ENCODE measurements around the gene DEDD. TPM values are rescaled to one million over a fixed set of nuclear protein-coding genes. Genes with fewer than 3 reads are reported as not detected.
A peak's percentile ranks its signal among the peaks of the same experiment; 100 is the strongest.

DEDD gene
- total and polyA plus RNA-seq, 2 of the 13 experiments (the other 11 are each of a cell fraction or from before 2014, with no cell fraction given) = 12.6 to 27.8 TPM

DNA sequence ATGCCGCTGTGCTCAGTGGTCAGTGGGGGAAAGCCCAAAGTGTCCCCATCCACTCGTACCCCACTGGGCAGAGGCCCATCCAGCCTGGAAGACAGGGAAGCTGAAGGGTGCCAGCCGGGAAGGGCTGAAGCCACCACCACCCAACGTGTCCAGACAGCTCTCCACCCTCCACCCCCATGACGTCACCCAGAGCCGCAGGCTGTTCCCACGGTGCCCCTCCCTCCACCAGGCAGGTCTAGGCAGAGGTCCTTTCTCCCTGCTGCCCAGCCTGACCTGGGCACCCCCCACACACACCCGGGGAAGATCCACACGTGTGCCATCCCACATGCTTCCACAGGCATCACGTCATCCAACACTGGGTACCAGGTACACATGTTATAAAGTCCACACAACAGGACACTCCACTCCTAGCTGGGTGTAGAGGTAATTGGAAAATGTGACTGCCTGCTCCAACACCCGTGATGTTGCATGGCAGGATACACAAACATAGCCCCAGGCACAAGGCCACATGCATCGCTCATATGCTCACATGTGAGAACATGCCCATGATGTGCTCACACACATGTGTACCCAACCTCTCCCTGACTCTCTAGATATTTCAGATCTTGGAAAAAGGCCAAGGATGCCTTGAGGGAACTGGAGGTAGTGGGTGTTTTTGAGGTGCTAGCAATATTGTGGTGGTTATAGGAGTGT is 57.6 kb downstream of the DEDD start (continued):
- TF ChIP-seq HES4 (CRISPR knock-in tag; IDR thresholded peaks at IDR 0.05; ENCODE audit: borderline replicate concordance) (no peak), ZNF709 (CRISPR knock-in tag; IDR thresholded peaks at IDR 0.05) (no peak), SYNCRIP (IDR thresholded peaks at IDR 0.05; ENCODE audit: insufficient read depth, low read depth, low read length) (no peak), ZBTB21 (CRISPR knock-in tag; IDR thresholded peaks at IDR 0.05) (peak; percentile 62; the same call in 1 of the 2 replicates), ZBTB20 (CRISPR knock-in tag; IDR thresholded peaks at IDR 0.05; ENCODE audit: borderline replicate concordance, low read depth) (no peak), IKZF4 (CRISPR knock-in tag; IDR thresholded peaks at IDR 0.05; ENCODE audit: borderline replicate concordance, low read depth, not compliant biosample characterization) (no peak), GPN1 (CRISPR knock-in tag; IDR thresholded peaks at IDR 0.05; ENCODE audit: borderline replicate concordance) (no peak), ZNF317 (CRISPR knock-in tag; IDR thresholded peaks at IDR 0.05) (no peak), KLF15 (CRISPR knock-in tag; IDR thresholded peaks at IDR 0.05; ENCODE audit: borderline replicate concordance) (no peak), MTA3 (CRISPR knock-in tag; IDR thresholded peaks at IDR 0.05) (no peak), RBFOX2 (IDR thresholded peaks at IDR 0.05; ENCODE audit: low read depth, low read length) (no peak), ZNF589 (CRISPR knock-in tag; conservative IDR thresholded peaks at IDR 0.05) (no peak), TSC22D2 (CRISPR knock-in tag; IDR thresholded peaks at IDR 0.05; ENCODE audit: borderline replicate concordance) (no peak), MAFK (conservative IDR thresholded peaks at IDR 0.05 in 1 of 2, IDR thresholded peaks at IDR 0.05 in 1 of 2; ENCODE audit: low read length in 2 of 2) (no peak), SNAPC2 (CRISPR knock-in tag; IDR thresholded peaks at IDR 0.05) (no peak), TCF12 (IDR thresholded peaks at IDR 0.05) (no peak), TCF12 (CRISPR knock-in tag; IDR thresholded peaks at IDR 0.05) (no peak), ZNF7 (CRISPR knock-in tag; IDR thresholded peaks at IDR 0.05) (no peak)
- TF ChIP-seq, protein P1, sequence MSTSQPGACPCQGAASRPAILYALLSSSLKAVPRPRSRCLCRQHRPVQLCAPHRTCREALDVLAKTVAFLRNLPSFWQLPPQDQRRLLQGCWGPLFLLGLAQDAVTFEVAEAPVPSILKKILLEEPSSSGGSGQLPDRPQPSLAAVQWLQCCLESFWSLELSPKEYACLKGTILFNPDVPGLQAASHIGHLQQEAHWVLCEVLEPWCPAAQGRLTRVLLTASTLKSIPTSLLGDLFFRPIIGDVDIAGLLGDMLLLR (CRISPR knock-in tag; IDR thresholded peaks at IDR 0.05) = 0 out of 2 replicates have a peak, but pooled peaks have one; percentile 16
- TF ChIP-seq, protein P2, sequence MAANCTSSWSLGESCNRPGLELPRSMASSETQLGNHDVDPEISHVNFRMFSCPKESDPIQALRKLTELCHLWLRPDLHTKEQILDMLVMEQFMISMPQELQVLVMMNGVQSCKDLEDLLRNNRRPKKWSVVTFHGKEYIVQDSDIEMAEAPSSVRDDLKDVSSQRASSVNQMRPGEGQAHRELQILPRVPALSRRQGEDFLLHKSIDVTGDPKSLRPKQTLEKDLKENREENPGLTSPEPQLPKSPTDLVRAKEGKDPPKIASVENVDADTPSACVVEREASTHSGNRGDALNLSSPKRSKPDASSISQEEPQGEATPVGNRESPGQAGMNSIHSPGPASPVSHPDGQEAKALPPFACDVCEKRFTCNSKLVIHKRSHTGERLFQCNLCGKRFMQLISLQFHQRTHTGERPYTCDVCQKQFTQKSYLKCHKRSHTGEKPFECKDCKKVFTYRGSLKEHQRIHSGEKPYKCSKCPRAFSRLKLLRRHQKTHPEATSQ (CRISPR knock-in tag; IDR thresholded peaks at IDR 0.05; ENCODE audit: borderline replicate concordance) = no peak
- TF ChIP-seq, protein P3, sequence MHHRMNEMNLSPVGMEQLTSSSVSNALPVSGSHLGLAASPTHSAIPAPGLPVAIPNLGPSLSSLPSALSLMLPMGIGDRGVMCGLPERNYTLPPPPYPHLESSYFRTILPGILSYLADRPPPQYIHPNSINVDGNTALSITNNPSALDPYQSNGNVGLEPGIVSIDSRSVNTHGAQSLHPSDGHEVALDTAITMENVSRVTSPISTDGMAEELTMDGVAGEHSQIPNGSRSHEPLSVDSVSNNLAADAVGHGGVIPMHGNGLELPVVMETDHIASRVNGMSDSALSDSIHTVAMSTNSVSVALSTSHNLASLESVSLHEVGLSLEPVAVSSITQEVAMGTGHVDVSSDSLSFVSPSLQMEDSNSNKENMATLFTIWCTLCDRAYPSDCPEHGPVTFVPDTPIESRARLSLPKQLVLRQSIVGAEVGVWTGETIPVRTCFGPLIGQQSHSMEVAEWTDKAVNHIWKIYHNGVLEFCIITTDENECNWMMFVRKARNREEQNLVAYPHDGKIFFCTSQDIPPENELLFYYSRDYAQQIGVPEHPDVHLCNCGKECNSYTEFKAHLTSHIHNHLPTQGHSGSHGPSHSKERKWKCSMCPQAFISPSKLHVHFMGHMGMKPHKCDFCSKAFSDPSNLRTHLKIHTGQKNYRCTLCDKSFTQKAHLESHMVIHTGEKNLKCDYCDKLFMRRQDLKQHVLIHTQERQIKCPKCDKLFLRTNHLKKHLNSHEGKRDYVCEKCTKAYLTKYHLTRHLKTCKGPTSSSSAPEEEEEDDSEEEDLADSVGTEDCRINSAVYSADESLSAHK (CRISPR knock-in tag; IDR thresholded peaks at IDR 0.05; ENCODE audit: borderline replicate concordance) = no peak
- TF ChIP-seq, protein P4, sequence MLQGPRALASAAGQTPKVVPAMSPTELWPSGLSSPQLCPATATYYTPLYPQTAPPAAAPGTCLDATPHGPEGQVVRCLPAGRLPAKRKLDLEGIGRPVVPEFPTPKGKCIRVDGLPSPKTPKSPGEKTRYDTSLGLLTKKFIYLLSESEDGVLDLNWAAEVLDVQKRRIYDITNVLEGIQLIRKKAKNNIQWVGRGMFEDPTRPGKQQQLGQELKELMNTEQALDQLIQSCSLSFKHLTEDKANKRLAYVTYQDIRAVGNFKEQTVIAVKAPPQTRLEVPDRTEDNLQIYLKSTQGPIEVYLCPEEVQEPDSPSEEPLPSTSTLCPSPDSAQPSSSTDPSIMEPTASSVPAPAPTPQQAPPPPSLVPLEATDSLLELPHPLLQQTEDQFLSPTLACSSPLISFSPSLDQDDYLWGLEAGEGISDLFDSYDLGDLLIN (CRISPR knock-in tag; IDR thresholded peaks at IDR 0.05; ENCODE audit: borderline replicate concordance) = no peak
- TF ChIP-seq, protein P5, sequence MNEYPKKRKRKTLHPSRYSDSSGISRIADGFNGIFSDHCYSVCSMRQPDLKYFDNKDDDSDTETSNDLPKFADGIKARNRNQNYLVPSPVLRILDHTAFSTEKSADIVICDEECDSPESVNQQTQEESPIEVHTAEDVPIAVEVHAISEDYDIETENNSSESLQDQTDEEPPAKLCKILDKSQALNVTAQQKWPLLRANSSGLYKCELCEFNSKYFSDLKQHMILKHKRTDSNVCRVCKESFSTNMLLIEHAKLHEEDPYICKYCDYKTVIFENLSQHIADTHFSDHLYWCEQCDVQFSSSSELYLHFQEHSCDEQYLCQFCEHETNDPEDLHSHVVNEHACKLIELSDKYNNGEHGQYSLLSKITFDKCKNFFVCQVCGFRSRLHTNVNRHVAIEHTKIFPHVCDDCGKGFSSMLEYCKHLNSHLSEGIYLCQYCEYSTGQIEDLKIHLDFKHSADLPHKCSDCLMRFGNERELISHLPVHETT (CRISPR knock-in tag; conservative IDR thresholded peaks at IDR 0.05) = no peak

Data from HepG2 (cell line).